Stimulated activated CD8-positive, alpha-beta memory T cell treated with anti-CD3 and anti-CD28 coated beads, Interleukin-12 subunit alpha, Interleukin-12 subunit beta, amount 100 ng/mL, for 4 hours (primary cell): Measurements from ENCODE around the gene KIAA1217.

Experiments used
- DNase-seq: peaks from one replicate; pipeline ENCODE4 v3.0.0-alpha.2; 2020; ENCODE audit warnings: low read depth

Gene KIAA1217

DNA sequence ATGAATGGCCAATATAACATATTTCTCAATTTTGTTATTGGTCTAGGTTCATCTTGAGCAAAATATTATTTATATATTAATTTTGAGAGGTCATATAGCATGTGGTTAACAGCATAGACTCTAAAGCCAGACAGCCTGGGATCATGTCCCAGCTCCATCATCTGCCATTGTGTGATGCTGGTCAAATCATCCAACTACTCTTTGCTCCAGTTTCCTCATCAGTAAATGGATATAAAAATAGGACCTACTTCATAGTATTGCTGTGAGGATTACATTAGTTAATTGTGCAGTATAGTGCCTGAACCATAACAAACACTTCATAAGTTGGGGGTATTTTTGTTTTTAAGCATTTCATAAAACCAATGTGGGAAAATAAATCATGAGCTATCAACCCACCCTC lies 199.0 kb downstream of the KIAA1217 start:
- no peak for DNase-seq

- no peak for DNase-seq
Observed at GRCh38 chr10:24408365-24408764, 199.4 kb downstream of the KIAA1217 start.

GRCh38 chr10:24414597-24414996 lies 205.7 kb downstream of the KIAA1217 start:
- DNase-seq = no peak

- DNase-seq = no peak
Observed at GRCh38 chr10:24415455-24416125, 206.7 kb downstream of the KIAA1217 start.

GRCh38 chr10:24416248-24416647 lies 207.3 kb downstream of the KIAA1217 start:
- DNase-seq = no peak

DNA sequence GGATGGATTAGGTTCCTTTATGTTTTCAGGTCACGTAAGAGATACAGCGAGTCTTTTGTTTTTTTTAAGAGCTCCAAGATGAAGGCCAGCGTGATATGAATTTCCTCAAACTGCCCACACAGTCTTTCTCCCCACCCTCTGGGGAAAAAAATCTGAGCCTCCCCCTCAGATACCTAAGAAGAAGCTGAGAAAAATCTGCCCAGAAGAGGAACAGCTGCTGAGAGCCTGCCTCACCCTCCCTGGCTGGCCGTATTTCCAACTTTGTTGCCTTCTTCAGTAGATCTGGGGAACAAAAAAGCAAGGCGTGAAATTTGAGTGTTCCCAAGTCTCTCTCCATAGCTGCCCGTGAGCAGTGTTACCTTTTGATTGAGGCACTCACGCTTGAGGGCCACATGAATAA lies 208.1 kb downstream of the KIAA1217 start:
- no peak for DNase-seq

- no peak for DNase-seq
Observed at GRCh38 chr10:24418532-24418931, 209.6 kb downstream of the KIAA1217 start.

DNA sequence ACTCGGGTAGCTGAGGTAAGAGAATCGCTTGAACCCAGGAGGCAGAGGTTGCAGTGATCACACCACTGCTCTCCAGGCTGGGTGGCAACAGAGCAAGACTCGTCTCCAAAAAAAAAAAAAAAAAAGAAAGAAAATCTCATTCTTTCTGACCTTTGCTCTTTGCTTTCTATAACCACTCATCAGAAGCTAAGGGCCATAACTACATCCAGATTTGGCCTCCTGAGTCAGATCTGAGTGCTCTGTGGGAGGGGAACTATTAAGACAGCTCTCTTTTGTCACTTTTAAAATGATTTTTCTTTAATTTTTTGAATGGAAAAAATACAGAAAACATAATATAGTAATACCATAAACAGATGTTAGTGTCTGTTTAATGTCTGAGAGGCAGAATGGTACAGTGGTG lies 210.1 kb downstream of the KIAA1217 start:
- DNase-seq = no peak

DNA sequence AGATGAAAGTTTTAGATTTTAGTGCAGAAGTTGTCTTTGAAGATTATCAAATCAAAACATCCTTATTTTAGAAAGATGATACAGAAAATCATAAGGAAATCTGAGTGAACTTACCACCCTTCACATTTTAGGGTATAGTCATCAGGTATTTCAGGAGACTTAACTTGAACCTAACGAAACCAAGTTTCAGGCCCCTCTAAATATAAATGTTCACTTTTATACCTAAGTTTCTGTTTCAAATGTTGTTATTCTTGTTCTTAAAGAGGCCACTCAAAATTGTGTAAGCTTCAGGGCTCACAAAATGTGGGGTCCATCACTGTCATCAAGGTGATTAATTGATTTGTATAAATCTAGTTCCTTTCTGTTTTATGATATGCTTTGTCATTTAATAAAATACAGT lies 216.2 kb downstream of the KIAA1217 start:
- DNase-seq = no peak

GRCh38 chr10:24427678-24428409 lies 218.9 kb downstream of the KIAA1217 start:
- DNase-seq = no peak

GRCh38 chr10:24428410-24428782 lies 219.5 kb downstream of the KIAA1217 start:
- no peak for DNase-seq

GRCh38 chr10:24430591-24430990 lies 221.7 kb downstream of the KIAA1217 start:
- no peak for DNase-seq

GRCh38 chr10:24432478-24433416 lies 223.8 kb downstream of the KIAA1217 start:
- DNase-seq = no peak

- no peak for DNase-seq
Observed at GRCh38 chr10:24433705-24434104, 224.8 kb downstream of the KIAA1217 start.

- no peak for DNase-seq
Observed at GRCh38 chr10:24434961-24435360, 226.0 kb downstream of the KIAA1217 start.

GRCh38 chr10:24435374-24435773 lies 226.4 kb downstream of the KIAA1217 start:
- DNase-seq = no peak

- no peak for DNase-seq
Observed at GRCh38 chr10:24437302-24437701, 228.4 kb downstream of the KIAA1217 start.

DNA sequence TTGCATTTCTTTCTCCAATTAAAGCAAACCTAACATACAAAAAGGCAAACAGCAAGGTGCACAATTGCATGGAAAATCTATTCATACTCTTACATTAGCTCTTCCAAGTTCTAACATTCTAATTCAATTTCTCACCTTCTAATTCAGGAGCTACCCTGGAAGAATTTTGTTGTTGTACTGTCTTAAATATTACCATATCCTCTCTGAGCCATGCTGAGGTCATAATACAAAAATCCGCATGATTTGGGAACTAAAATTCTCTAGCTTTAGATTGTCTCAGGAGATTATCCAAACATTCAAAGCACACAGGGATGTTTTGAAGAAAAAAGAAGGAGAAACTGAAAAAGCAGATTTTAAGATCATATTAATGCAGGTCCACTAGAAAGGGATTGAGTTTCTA lies 229.9 kb downstream of the KIAA1217 start:
- no peak for DNase-seq

DNA sequence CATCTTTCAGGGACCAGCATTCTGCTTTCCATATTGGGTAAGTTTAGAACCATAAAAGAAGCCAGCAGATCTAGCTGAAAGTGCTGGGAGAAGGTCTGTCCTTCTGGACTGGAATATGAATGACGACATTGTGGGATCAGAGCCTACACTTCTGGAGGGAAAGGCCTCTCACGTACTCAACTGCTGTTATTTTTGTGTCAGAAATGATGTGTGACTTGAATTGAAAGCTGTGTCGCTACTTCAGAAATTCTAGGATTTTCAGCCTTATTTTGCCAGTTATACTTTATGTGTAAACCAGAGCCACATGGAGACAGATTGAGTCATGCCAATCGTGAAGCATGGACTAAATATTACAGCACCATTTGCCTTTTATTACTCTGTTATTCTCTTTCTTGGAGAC lies 231.0 kb downstream of the KIAA1217 start:
- no peak for DNase-seq

DNA sequence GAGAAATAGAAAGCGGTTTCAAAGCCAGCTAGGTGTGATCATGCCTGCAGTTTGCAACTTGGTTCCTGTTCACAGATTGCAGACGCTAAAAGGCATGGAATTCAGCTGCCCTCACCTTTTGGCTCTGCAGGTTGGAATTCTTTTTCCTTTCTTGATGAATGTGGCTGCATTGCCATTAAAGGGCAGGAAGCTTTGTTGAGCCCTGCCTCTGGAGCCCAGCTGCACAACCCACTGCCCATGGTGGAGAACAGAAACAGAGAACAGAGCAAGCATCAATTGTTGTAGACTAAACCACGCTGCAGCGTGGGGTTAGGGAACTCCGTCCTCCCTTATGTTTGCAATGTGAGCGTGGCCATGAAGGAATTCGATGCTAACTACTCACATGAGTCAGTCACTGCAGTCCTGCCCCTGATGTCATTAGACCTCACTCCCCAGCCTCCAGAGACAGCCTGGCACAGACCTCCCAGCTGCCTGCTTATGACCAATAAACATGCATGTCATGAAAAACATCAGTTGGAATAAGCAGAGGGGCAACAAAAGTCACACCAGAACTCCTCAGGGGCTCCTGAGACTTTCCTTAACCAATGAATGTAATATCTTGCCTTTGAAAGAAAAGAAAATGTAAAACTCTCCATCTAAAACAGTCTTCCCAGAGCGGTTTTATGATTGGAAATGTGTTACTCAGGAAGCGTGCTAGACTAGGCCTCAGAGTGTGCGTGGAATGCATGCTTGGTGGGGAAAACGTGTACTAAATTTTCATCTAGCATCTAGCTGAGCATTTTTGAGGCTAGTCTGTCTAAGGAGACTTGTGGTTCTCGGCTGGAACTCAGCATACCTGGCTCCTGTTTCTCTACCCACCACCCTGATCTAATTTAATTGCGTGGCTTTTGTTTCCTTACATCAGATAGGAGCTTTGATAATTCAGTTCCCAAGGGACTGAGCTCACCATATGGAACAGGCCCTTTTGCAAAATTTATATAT lies 232.2 kb downstream of the KIAA1217 start:
- no peak for DNase-seq

GRCh38 chr10:24442234-24442633 lies 233.3 kb downstream of the KIAA1217 start:
- DNase-seq = no peak
